Bronchial epithelial cell (primary cell): ENCODE measurements around the gene GDF2. TPM values are rescaled to one million over a fixed set of nuclear protein-coding genes. Genes with fewer than 3 reads are reported as not detected.

Experiments used
- DNase-seq: peaks from one replicate; pipeline ENCODE4 v3.0.0-alpha.2; 2010; ENCODE audit warnings: low read depth
- FAIRE-seq: peaks from 2 replicates; lab custom pipeline; 2011; peaks lifted over from hg19 to GRCh38; lab: Jason Lieb, UNC
- H3K27me3 ChIP-seq: 2 replicates; pipeline ENCODE4 v1.5.1; 2011; ENCODE audit warnings: low read length; ENCODE audit not compliant: control insufficient read depth, insufficient read depth
- H3K36me3 ChIP-seq: 2 replicates; pipeline ENCODE4 v1.5.1; 2011; ENCODE audit warnings: low read length; ENCODE audit not compliant: control insufficient read depth, insufficient read depth
- H3K4me3 ChIP-seq: 2 replicates; pipeline ENCODE4 v1.5.1; 2011; ENCODE audit warnings: mild to moderate bottlenecking, low read depth, low read length, control low read depth
- total RNA-seq: library from RNA; depleted of rRNA; stranded (reverse); fragments of >200 nt; gene quantifications from 2 replicates; pipeline ENCODE4 v1.2.1, GENCODE V29; 2014
- TF ChIP-seq, protein P1 (sequence below): IDR thresholded peaks from 2 replicates; pipeline ENCODE4 v1.5.1; 2011; ENCODE audit warnings: mild to moderate bottlenecking, moderate library complexity, low read length, control low read depth, inconsistent platforms; ENCODE audit not compliant: insufficient read depth, severe bottlenecking

GDF2 gene
- total RNA-seq, 1 donor from 2014 or later, result not detected

DNA sequence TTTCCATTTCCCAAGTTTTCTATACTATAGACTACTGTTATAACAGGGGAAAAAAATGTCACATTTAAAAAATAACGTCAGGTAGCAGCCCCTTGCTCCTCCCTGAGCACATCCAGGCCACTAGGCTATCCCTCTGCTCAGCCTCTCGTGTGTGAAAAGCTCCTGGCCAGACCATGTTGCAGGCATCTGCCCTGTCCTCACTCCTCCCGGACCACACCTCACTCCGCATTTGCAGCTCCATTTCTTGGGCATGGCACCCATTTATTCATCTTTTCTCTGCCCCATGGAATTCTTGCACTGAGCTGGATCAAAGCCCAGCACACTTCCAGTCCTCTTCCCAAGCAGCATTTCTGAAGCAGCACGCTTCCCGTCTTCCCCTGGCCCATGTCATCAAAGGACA lies 1.4 kb upstream of the GDF2 start:
- no peak for FAIRE-seq
- DNase-seq, result no peak
- no peak overlapping the region for H3K4me3 ChIP-seq
- peaks cover 5% of the 10 kb centered on the region for H3K27me3 ChIP-seq
- H3K36me3 ChIP-seq, result no peaks in the 10 kb centered on the region
- TF ChIP-seq, protein P1, sequence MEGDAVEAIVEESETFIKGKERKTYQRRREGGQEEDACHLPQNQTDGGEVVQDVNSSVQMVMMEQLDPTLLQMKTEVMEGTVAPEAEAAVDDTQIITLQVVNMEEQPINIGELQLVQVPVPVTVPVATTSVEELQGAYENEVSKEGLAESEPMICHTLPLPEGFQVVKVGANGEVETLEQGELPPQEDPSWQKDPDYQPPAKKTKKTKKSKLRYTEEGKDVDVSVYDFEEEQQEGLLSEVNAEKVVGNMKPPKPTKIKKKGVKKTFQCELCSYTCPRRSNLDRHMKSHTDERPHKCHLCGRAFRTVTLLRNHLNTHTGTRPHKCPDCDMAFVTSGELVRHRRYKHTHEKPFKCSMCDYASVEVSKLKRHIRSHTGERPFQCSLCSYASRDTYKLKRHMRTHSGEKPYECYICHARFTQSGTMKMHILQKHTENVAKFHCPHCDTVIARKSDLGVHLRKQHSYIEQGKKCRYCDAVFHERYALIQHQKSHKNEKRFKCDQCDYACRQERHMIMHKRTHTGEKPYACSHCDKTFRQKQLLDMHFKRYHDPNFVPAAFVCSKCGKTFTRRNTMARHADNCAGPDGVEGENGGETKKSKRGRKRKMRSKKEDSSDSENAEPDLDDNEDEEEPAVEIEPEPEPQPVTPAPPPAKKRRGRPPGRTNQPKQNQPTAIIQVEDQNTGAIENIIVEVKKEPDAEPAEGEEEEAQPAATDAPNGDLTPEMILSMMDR, result no peak

DNA sequence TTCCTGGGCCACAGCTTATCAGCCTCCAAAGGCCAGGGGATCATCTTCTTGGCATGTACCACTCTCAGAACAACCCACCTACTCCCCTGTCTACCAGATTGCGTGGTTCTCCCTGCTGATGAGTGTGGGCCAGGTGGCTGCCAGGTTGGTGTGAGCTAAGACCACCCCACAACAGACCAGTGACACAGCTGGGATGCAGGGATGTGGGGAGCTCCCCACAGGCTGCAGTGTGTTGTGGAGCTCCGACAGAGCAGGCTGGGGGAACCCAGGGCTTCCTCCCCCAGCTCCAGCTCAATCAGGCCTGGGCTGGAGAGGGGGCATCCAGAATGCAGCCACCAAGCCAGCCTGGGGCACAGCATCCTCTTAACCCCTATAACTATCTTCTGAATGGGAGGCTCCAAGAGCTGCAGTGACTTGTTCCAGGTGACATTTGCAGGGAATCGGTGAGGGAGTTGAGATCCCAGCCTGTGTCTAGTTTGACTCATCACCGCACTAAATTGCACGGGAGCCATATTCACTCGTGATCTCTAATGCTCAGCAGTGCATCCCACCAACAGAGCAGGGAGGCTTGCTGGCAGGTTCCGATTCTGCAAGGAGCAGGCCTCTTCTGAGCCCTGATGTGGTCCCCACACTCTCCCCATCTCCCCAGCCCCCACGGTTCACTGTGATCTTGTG lies 596 bp upstream of the GDF2 start:
- FAIRE-seq (no peak), DNase-seq (no peak)
- H3K27me3 ChIP-seq, result peaks cover 3% of the 10 kb centered on the region
- no peaks in the 10 kb centered on the region for H3K36me3 ChIP-seq
- H3K4me3 ChIP-seq, result no peak overlapping the region
- TF ChIP-seq, protein P1, result no peak

DNA sequence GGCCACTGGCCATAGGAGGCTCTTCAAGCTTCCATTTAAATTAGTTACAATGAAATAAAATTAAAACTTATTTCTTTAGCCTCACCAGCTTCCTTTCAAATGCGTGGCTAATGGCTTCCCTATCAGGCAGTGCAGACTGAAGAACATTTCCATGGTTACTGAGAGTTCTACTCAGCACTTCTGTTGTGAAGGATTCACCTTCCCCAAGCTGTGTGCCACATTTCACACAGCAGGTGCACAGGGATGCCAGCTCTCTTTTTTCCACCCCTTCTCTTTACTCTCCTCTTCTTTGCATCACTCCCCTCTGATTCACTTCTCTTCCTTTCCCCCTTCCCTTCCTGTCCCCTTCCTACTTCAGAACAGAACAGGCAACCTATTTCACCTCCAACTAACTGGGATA lies 833 bp downstream of the GDF2 start:
- no peak for FAIRE-seq
- peaks cover 3% of the 10 kb centered on the region for H3K27me3 ChIP-seq
- TF ChIP-seq, protein P1, result no peak
- H3K36me3 ChIP-seq, result no peaks in the 10 kb centered on the region
- no peak overlapping the region for H3K4me3 ChIP-seq
- no peak for DNase-seq

DNA sequence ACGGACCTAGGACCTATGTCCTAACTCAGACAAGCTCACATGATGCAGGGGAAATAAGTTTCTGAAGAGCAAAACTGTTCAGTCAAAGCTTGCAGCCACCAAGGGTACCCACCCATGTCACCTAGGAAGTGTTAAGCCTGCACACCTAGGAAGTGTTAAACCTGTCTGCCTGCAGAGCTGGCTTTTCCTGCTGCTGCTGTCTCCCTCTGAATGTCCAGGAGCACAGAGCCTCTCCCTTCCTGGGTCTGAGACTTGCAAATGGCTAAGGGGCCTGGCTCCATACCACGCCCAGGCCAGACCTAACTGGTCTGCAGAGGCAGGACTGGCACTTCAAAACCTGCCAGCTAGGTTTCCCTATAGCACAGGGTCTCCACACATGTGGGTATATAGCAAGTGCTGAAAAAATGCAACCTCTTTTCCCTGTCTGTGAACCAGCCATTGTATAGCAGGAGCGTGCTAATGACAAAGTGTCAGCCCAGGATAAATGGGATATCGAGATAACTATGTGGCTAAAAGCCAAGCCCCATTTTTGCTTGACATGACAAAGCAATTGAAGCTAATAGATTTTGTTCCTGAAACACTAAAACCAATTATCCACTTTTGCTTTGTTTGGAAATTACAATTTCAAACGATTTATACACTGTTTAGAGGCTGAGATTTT lies 1.5 kb downstream of the GDF2 start:
- peaks cover 3% of the 10 kb centered on the region for H3K27me3 ChIP-seq
- no peak for FAIRE-seq
- TF ChIP-seq, protein P1, result no peak

DNA sequence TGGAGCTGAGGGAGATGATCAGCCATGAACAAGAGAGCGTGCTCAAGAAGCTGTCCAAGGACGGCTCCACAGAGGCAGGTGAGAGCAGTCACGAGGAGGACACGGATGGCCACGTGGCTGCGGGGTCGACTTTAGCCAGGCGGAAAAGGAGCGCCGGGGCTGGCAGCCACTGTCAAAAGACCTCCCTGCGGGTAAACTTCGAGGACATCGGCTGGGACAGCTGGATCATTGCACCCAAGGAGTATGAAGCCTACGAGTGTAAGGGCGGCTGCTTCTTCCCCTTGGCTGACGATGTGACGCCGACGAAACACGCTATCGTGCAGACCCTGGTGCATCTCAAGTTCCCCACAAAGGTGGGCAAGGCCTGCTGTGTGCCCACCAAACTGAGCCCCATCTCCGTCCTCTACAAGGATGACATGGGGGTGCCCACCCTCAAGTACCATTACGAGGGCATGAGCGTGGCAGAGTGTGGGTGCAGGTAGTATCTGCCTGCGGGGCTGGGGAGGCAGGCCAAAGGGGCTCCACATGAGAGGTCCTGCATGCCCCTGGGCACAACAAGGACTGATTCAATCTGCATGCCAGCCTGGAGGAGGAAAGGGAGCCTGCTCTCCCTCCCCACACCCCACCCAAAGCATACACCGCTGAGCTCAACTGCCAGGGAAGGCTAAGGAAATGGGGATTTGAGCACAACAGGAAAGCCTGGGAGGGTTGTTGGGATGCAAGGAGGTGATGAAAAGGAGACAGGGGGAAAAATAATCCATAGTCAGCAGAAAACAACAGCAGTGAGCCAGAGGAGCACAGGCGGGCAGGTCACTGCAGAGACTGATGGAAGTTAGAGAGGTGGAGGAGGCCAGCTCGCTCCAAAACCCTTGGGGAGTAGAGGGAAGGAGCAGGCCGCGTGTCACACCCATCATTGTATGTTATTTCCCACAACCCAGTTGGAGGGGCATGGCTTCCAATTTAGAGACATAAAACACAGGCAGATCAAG lies 3.3 kb downstream of the GDF2 start:
- Histone ChIP-seq H3K27me3 (peaks cover 3% of the 10 kb centered on the region), H3K36me3 (no peaks in the 10 kb centered on the region), H3K4me3 (no peak overlapping the region)
- no peak for FAIRE-seq
- no peak for DNase-seq
- TF ChIP-seq, protein P1, result no peak

More for the DNA sequence above, 1.5 kb downstream of the GDF2 start:
- Histone ChIP-seq H3K36me3 (no peaks in the 10 kb centered on the region), H3K4me3 (no peak overlapping the region)
- no peak for DNase-seq
